ENCODE data around the gene CHIA.

GRCh38 chr1:111318523-111318922, 27.9 kb downstream of the CHIA start:
- TF ChIP-seq CTCF (IDR thresholded peaks at IDR 0.05) (no peak), POLR2A (IDR thresholded peaks at IDR 0.05) (no peak)
